CD4-positive, alpha-beta T cell treated with Interferon gamma for 1 hour (primary cell): ENCODE data around the gene RRAGD.
"Not testable (repeated sequence)": the region's sequence is repeated elsewhere in the genome, so short reads cannot be mapped to it uniquely, and the experiment has no call there.

Experiments used
- DNase-seq: peaks from one replicate; pipeline ENCODE4 v3.0.0-alpha.2; 2020

The RRAGD gene

DNA sequence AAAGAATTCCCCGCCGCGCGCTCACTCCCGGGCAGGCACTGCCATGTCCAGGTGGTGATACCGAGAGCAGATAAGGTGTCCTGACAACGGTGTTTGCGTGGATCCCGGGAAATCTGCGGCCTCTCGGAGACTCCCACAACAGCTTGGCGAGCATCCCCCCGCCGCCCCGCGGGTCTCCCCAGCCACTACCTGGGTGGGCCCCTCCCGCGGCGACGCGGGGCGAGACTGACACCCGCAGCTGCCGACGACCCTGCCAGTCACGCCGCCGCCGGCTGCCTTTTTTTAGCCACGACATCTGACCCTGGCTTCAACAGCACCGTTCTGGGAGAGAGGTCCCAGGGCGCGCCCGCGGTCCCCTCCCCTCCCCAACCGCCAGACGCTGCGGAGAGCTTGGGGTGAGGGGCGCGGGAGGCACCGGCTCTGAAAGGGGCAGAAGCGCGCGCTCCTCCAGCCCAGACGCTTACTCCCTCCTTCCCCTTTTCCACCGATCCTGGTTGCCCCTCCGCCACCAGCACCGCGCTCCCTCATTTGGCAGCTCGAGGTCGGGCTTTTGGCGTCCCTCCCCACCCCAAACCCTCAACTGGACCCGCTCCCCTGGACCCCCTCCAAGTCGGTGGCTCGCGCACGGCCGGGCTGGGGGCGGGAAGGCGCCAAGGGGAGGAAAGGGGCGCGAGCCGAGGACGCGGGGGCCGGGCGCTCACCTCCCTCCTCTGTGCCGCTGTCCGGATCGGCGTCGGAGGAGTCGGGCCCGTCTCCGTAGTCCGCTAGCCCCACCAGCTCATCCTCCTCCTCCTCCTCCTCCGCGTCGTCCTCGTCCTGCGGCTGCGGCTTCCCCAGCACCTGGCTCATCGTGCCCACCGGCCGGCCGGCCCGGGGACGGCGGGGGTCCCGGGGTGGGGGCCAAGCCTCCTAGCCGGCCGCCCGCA lies 665 bp downstream of the RRAGD start:
- DNase-seq, result no peak

- no peak for DNase-seq
Observed at GRCh38 chr6:89410788-89411144, 1.3 kb downstream of the RRAGD start.

- DNase-seq, result no peak
Observed at GRCh38 chr6:89410231-89410761, 1.8 kb downstream of the RRAGD start.

DNA sequence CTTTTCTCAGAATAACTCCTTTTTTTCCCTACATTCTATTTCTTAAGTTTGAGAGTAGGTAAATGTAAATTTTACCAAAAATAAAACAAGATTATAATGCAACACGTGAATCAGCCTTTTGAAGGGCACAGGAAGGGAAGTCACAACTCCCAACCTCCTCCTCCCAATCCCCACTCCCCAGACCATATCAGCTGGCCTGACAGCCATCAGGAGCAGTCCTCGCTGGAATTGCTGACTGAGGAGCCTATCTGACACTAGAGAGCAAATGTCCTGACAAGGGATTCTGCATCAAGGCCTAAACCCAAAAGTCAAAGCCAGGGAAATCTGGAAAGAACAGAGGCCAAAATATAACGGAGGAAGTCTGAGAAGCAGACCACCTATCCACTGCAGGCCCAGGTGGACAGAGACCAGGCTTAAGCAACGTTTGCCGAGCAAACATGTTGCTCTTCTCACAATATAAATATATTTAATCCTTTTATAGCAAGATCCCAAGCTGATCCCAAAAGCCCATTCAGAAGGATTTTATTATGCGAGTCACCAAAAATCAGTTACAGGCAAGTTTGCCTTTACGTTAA lies 2.5 kb downstream of the RRAGD start:
- no peak for DNase-seq

DNA sequence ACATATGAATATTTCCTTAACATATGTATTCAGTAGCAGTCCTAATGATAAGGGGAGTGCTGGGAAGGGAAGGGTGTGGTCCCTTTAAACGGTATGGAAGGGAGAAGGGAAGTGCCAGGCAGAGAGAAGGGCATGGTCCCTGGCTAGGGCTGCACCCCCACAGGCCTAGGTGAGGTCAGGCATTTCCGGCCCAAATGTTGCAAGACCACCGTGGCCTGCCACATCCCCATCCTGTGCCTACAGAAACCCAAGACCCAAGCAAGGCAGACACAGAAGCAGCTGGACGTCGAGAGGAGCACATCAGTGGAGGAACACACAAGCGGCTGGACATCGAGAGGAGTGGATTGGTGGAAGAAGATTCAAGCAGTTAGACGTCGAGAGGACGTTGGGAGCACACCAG lies 5.9 kb downstream of the RRAGD start:
- no peak for DNase-seq

DNA sequence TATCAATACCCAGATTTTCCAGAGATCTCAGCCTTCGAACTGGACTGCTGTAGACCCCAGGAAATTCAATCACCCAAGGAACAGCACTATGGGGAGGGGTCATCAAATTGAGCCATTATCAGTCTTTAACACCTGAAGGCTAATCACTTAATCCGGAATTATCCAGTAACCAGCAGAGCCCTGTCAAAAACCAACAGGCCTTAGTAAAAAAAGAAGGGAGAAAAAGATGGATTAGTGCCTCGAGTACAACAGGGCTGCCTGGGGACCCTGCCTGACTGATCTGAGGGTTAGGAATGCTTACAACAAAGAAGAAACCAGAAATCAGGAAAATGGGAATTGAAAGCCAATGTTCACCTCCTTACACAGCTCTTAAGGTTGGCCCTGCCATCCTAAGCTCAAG lies 7.6 kb downstream of the RRAGD start:
- DNase-seq, result no peak

DNA sequence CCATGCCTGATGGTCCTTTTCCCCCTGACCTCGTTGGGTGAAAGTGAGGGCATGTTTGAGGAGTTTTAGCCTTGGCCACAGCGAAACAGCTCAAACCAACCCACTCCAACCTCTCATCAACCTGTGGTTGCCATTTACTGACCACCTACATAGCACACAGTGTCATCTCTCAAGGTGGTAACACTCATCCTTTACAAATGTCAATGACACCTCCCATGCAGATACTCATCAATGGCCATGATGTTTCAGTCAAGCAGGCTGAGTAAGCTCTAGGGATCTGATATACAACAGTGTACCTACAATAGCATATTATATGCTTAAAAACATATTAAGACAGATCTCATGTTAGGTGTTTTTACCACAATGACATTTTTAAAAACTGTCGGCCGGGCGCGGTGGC lies 9.3 kb downstream of the RRAGD start:
- DNase-seq, result no peak

DNA sequence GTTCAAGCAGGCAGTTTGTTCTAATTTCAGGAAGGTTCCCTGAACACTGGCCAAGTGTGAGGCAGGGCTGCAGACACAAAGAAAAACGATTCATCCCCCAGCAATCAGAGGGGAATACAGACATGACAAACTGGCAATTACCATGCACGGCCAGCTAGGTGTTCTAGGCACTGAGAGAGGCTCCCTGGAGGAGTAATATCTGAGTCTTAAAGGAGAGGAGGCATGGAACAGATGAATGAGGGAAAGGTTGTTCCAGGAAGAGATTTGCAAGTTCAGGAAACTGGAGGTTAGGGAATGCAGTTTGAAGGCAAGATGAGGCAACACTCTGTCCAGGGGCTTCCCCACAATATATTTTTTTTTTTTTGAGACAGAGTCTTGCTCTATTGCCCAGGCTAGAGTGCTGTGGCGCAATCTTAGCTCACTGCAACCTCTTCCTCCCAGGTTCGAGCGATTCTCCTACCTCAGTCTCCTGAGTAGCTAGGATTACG lies 11.1 kb downstream of the RRAGD start:
- DNase-seq, result no peak

DNA sequence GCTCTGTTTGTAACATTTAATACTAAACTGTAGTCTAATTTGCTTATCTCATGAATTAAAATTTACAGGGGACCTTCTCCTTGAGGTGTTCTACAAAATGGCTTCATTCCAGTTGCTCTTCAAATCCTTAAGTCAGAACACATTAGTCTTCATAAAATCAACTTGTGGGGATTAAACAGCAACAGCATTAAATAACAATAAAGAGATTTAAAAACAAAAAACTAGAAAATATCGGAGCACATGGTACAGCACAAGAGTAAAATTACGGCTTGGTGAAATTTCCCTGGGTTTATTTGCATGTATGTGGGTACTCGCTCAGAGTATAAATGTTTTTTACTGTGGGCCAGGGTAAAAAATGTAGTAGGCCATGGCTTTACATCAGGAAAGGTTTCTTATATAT lies 12.0 kb downstream of the RRAGD start:
- DNase-seq, result no peak

DNA sequence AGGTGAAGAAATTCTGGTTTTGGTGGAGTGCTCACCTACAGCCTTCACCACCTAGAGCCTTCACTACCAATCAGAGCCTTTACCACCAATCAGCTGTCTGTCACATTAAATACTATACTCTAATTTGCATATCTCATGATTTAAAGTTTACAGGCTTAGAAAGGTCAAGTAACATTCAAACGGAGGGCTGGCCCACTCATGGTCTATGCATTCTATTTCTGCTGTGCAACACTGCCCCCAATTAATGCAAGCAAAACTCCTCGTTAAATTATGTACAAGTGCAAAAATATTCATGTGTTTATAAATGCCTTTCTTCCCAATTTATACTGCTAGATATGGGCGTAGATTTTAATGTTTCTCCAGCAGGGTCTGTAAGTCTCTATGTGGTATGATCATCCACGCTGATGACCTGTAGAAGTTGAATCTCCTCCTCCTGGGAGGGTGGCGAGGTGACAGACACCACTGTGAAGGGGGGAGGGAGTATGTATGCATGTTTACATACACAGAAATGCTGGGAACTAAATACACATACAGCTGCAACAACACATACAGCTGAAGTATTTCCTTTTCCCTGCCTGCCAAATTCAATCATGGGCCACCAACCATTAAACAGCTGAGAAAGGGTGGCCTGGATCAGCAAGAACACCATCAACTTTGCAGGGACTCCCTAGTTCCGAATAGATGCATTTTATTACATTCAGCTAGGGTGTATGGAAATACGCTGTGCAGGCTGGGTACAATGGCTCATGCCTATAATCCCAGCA lies 13.1 kb downstream of the RRAGD start:
- no peak for DNase-seq

- DNase-seq, result not testable (repeated sequence)
Observed at GRCh38 chr6:89397884-89398283, 14.2 kb downstream of the RRAGD start.

GRCh38 chr6:89393659-89394058 lies 18.4 kb downstream of the RRAGD start:
- DNase-seq, result no peak

GRCh38 chr6:89392823-89393222 lies 19.2 kb downstream of the RRAGD start:
- no peak for DNase-seq

DNA sequence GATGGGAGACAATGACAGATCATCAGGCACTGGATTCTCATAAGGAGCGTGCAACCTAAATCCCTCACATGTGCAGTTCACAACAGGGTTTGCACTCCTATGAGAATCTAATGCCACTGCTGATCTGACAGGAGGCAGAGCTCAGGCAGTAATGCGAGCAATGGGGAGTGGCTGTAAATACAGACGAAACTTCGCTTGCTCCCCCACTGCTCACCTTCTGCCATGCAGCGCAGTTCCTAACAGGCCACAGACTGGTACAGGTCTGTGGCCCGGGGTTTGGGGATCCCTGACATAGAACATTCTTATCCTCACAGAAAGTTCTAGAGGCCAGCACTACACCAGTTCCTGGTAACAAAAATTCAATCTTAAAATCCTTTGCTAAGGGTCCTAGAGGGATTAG lies 23.2 kb downstream of the RRAGD start:
- no peak for DNase-seq

DNA sequence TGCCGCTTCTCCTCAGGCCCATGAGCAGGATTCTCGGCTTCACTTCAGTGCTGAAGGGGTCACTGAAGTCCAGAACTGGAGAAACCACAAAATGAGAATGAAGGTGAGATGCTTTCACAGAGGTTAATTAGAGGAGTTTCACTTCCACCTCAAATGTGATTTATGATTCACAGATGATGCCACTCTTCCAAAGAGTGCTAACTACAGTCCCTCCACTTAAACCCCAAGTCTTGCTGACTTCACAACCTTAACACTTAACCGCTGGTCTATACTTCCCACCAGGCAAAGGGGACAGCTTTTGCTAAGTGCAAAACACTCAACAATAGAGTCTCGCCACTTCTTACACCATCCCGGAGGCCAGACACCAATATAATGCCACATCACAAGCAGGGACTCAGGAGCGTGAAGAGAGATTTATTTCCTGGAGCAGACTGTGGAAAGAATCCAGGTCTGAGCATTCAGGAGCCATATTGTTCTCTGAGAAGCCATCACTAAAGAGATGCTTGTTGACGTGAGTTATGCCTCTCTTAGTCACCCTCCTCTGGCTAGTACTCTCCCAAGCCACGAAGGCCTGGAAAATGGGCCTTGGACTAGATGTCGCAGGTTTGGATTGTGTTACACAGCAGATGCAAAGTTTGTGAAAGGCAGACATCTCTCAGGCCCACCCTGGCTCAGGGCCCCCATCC lies 24.4 kb downstream of the RRAGD start:
- no peak for DNase-seq

DNA sequence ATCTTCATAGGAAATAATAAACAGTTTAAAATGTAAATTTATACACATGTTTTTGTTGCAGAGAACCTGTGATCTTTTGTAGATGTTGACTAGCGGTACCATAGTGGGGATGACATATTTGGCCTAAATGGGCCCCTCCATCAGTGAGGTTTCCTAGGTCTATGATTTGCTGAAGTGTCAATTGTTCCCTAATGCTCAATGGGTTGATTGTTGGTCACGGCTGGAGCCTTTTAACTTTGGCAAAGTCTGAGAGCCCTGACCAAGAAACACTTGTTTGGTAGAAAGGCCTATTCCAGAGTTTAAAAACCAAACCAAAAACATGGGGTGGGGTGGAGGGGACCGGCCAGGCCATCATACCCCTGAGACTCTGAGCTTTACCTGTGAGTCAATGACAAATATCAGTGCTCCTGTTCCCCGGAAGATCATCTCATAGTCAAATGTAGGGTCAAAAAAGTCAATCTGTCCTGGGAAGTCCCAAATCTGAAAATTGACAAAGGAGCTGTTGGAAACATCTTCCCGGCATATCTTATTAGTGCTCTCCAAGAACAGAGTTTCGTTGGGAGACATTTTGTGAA lies 25.1 kb downstream of the RRAGD start:
- DNase-seq, result no peak

DNA sequence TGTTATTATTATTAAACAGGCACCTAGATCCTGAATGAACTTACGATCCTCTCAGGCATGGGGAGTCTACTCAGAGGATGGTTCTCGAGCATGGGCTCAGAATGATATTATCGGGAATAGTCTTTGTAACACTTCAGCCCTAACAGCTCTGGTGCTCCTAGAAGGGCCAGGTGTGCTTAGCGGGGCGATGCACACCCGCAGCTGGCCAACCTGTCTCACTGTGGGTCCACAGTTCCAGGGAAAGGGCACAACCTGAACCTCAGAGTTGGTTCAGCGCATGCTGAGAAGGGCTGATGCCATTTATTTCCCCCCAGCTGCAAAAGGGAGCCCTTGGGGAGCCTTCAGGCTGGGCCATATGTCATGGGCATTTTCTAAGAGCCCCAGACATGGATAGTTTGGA lies 26.2 kb downstream of the RRAGD start:
- DNase-seq, result no peak

- no peak for DNase-seq
Observed at GRCh38 chr6:89385156-89385667, 26.9 kb downstream of the RRAGD start.

DNA sequence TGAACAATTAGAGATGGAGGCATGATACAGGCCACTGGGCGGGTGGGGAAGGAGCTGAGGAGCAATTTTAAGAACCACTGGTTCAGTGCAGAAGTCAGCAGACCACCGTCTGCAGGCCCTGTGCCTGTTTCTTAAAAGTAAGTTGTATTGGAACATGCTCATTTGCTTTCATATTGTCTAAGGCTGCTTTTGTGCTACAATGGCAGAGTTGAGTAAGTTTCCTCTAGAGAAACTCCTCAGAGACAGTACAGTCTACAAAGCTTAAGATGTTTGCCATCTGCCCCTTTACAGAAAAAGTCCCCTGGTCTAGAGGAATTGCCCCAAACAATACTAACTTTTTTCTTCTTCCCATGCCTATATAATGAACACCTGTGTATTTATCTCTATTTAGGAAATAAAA lies 31.0 kb downstream of the RRAGD start:
- no peak for DNase-seq

GRCh38 chr6:89379281-89379680 lies 32.8 kb downstream of the RRAGD start:
- no peak for DNase-seq

DNA sequence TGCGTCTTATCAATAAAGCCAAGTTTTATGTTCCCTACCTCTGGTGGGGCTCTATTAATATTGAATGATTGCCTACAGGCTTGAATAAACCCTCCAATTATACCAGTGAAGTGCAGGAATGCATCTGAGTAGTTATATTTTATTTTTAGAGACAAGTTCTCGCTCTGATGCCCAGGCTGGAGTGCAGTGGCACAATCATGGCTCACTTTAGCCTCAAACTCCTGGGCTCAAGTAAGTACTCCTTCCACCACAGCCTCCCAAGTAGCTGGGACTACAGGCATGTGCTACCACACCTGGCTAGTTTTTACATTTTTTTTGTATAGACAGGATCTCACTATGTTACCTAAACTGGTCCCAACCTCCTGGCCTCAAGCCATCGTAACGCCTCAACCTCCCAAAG lies 33.4 kb downstream of the RRAGD start:
- no peak for DNase-seq
